ENCODE data around the gene GPC6.

The GPC6 gene

GRCh38 chr13:94119360-94119936 lies 892.8 kb downstream of the GPC6 start:
- no peaks in the 10 kb centered on the region for H3K36me3 Mint-ChIP-seq (ENCODE audit: low read depth)
- H3K4me3 Mint-ChIP-seq = no peak overlapping the region
- no peak for TF ChIP-seq CTCF (IDR thresholded peaks at IDR 0.05)
- H3K27ac Mint-ChIP-seq = peak overlapping the region; percentile 13
- peaks cover 40% of the 10 kb centered on the region for H3K4me1 Mint-ChIP-seq
- DNase-seq = no peak
- H3K27me3 Mint-ChIP-seq (ENCODE audit: low read depth, poor library complexity) = no peaks in the 10 kb centered on the region
- no peaks in the 10 kb centered on the region for H3K9me3 Mint-ChIP-seq

GRCh38 chr13:94120878-94121277 lies 894.3 kb downstream of the GPC6 start:
- peaks cover 40% of the 10 kb centered on the region for H3K4me1 Mint-ChIP-seq

GRCh38 chr13:94121686-94122085 lies 895.1 kb downstream of the GPC6 start:
- no peak for DNase-seq
- Mint-ChIP-seq H3K36me3 (ENCODE audit: low read depth) (no peaks in the 10 kb centered on the region), H3K9me3 (no peaks in the 10 kb centered on the region), H3K4me3 (no peak overlapping the region), H3K27me3 (ENCODE audit: low read depth, poor library complexity) (no peaks in the 10 kb centered on the region), H3K27ac (no peak overlapping the region), H3K4me1 (peaks cover 40% of the 10 kb centered on the region)
- TF ChIP-seq CTCF (IDR thresholded peaks at IDR 0.05) = no peak

More at GRCh38 chr13:94120878-94121277, 894.3 kb downstream of the GPC6 start:
- no peaks in the 10 kb centered on the region for H3K36me3 Mint-ChIP-seq (ENCODE audit: low read depth)
- H3K27me3 Mint-ChIP-seq (ENCODE audit: low read depth, poor library complexity) = no peaks in the 10 kb centered on the region
- peak overlapping the region; percentile 62 for H3K27ac Mint-ChIP-seq
- no peaks in the 10 kb centered on the region for H3K9me3 Mint-ChIP-seq
- H3K4me3 Mint-ChIP-seq = no peak overlapping the region
- DNase-seq = no peak
- no peak for TF ChIP-seq CTCF (IDR thresholded peaks at IDR 0.05)

GRCh38 chr13:94122300-94122915 lies 895.8 kb downstream of the GPC6 start:
- no peaks in the 10 kb centered on the region for H3K27me3 Mint-ChIP-seq (ENCODE audit: low read depth, poor library complexity)
- H3K4me1 Mint-ChIP-seq = peaks cover 40% of the 10 kb centered on the region
- TF ChIP-seq CTCF (IDR thresholded peaks at IDR 0.05) = no peak
- no peak overlapping the region for H3K4me3 Mint-ChIP-seq
- no peak for DNase-seq
- no peak overlapping the region for H3K27ac Mint-ChIP-seq
- H3K36me3 Mint-ChIP-seq (ENCODE audit: low read depth) = no peaks in the 10 kb centered on the region
- H3K9me3 Mint-ChIP-seq = no peaks in the 10 kb centered on the region

GRCh38 chr13:94123557-94123956 lies 897.0 kb downstream of the GPC6 start:
- H3K36me3 Mint-ChIP-seq (ENCODE audit: low read depth) = no peaks in the 10 kb centered on the region
- H3K27ac Mint-ChIP-seq = no peak overlapping the region
- TF ChIP-seq CTCF (IDR thresholded peaks at IDR 0.05) = no peak
- no peak overlapping the region for H3K4me3 Mint-ChIP-seq
- H3K4me1 Mint-ChIP-seq = peaks cover 45% of the 10 kb centered on the region
- no peaks in the 10 kb centered on the region for H3K9me3 Mint-ChIP-seq
- no peak for DNase-seq
- no peaks in the 10 kb centered on the region for H3K27me3 Mint-ChIP-seq (ENCODE audit: low read depth, poor library complexity)

GRCh38 chr13:94128430-94128829 lies 901.8 kb downstream of the GPC6 start:
- Mint-ChIP-seq H3K27me3 (ENCODE audit: low read depth, poor library complexity) (no peaks in the 10 kb centered on the region), H3K36me3 (ENCODE audit: low read depth) (no peaks in the 10 kb centered on the region), H3K27ac (peak overlapping the region; percentile 32), H3K4me3 (no peak overlapping the region), H3K4me1 (peaks cover 19% of the 10 kb centered on the region), H3K9me3 (no peaks in the 10 kb centered on the region)
- TF ChIP-seq CTCF (IDR thresholded peaks at IDR 0.05) = no peak
- DNase-seq = no peak

All from nephron progenitor cell (in vitro differentiated cells).